K562 (cell line): ENCODE data around the gene DNAJB14. TPM values are rescaled to one million over a fixed set of nuclear protein-coding genes. Genes with fewer than 3 reads are reported as not detected.

Experiments
- ARID4B ChIP-seq: sonication (generic); formaldehyde crosslinking; IDR thresholded peaks from 2 replicates; pipeline ENCODE4 v1.8.0; 2022; ENCODE audit warnings: mild to moderate bottlenecking, missing genetic modification reagents
- E2F8 ChIP-seq: fragments of 450-650 bp; IDR thresholded peaks from 2 replicates; pipeline ENCODE4 v1.7.1; 2018; ENCODE audit warnings: mild to moderate bottlenecking, low read depth; ENCODE audit not compliant: partially characterized antibody
- ELF1 ChIP-seq: fragments of 200-800 bp; sonication (Bioruptor generic); IDR thresholded peaks from 2 replicates; pipeline ENCODE4 v1.6.1; 2016; ENCODE audit warnings: missing genetic modification characterization, missing compliant biosample characterization
- FOSL1 ChIP-seq: fragments of 200-800 bp; sonication (Bioruptor generic); conservative IDR thresholded peaks from 2 replicates; pipeline ENCODE4 v1.6.1; 2016; ENCODE audit warnings: missing genetic modification characterization, missing compliant biosample characterization
- LCOR ChIP-seq: sonication (generic); formaldehyde crosslinking; IDR thresholded peaks from 2 replicates; pipeline ENCODE4 v1.8.0; 2022; ENCODE audit warnings: mild to moderate bottlenecking, missing genetic modification reagents
- RBBP5 ChIP-seq: fragments of 200-600 bp; sonication (generic); IDR thresholded peaks from 2 replicates; pipeline ENCODE4 v1.6.1; 2012; ENCODE audit warnings: borderline replicate concordance, mild to moderate bottlenecking, low read length, control low read depth, inconsistent platforms; ENCODE audit not compliant: insufficient read depth, poor library complexity, severe bottlenecking
- REST ChIP-seq, 2 experiments: fragments of 450-650 bp; formaldehyde crosslinking in 1 of 2; IDR thresholded peaks; 2 replicates each; pipeline versions ENCODE4 v1.4.0 to v1.6.1; 2014 to 2020; ENCODE audit warnings: mild to moderate bottlenecking in 2 of 2, borderline replicate concordance in 1 of 2, low read depth in 1 of 2
- SIX5 ChIP-seq, 2 experiments: IDR thresholded peaks; 2 replicates each; pipeline ENCODE4 v1.6.1; 2011; ENCODE audit warnings: low read length in 2 of 2, borderline replicate concordance in 1 of 2, low read depth in 1 of 2, mild to moderate bottlenecking in 1 of 2, moderate library complexity in 1 of 2; ENCODE audit not compliant: insufficient read depth in 1 of 2
- ZFP30 ChIP-seq: fragments of 250-450 bp; sonication (Bioruptor Pico); IDR thresholded peaks from 2 replicates; pipeline ENCODE4 v1.8.0; 2022; ENCODE audit warnings: moderate library complexity, mild to moderate bottlenecking, inconsistent platforms, borderline replicate concordance
- polyA plus RNA-seq, 8 experiments: library from polyadenylated mRNA; depleted of rRNA in 4 of 8; stranded (reverse) in 5 of 8; unstranded in 3 of 8; fragments of >200 nt; fragmentation: Nextera tagmentation in 2 of 8; fragmentation: Illumina TruSeq in 1 of 8; extraction: Ambion mirVana in 2 of 8; extraction: Trizol in 1 of 8; gene quantifications; 2 replicates each; pipeline versions ENCODE4 v1.2.1 to v1.2.3, GENCODE V29; 2011 to 2014; ENCODE audit warnings: inconsistent platforms in 1 of 8, missing spikeins in 1 of 8
- total RNA-seq, 7 experiments: library from RNA; depleted of rRNA in 6 of 7; stranded (reverse); fragments of >200 nt in 6 of 7; fragmentation: Illumina TruSeq in 2 of 7; extraction: Trizol in 2 of 7; gene quantifications; 2 replicates each; pipeline versions ENCODE4 v1.2.1 to v1.2.3, GENCODE V29; 2011 to 2021; ENCODE audit warnings: low replicate concordance in 1 of 7

DNAJB14 gene
- total and polyA plus RNA-seq, 9 of the 15 experiments (the other 6 are each of a cell fraction or from before 2014, with no cell fraction given) = 5.5 to 28.0 (median 12.7) TPM

GRCh38 chr4:99894161-99894997 is 52.0 kb downstream of the DNAJB14 start, which contains the start of gene LAMTOR3 (continued):
- TF ChIP-seq REST (IDR thresholded peaks at IDR 0.05; ENCODE audit: borderline replicate concordance) (0 out of 2 replicates have a peak, but pooled peaks have one; percentile 11), REST (CRISPR knock-in tag; IDR thresholded peaks at IDR 0.05; ENCODE audit: low read depth) (no peak), ARID4B (CRISPR knock-in tag) (peak; percentile 78), SIX5 (IDR thresholded peaks at IDR 0.05; ENCODE audit: borderline replicate concordance in 1 of 2, insufficient read depth in 1 of 2, low read depth in 1 of 2, low read length in 2 of 2) (peak in 1 of 2 experiments; percentile 44; a peak in 1 of 4 replicates), ELF1 (tag) (peak; percentile 84), FOSL1 (tag) (no peak), E2F8 (peak; percentile 64), RBBP5 (peak; percentile 25), ZFP30 (no peak), LCOR (CRISPR knock-in tag) (0 out of 2 replicates have a peak, but pooled peaks have one; percentile 59)
